GM12891 (cell line): ENCODE data around the gene SNAPC5.

Experiments
- POLR2A ChIP-seq: IDR thresholded peaks from 2 replicates; pipeline ENCODE4 v1.6.1; 2011; ENCODE audit warnings: low read depth, low read length, control low read depth
- POU2F2 ChIP-seq: IDR thresholded peaks from 2 replicates; pipeline ENCODE4 v1.6.1; 2011; ENCODE audit warnings: low read depth, mild to moderate bottlenecking, control low read depth, low read length, moderate library complexity
- TAF1 ChIP-seq: IDR thresholded peaks from 2 replicates; pipeline ENCODE4 v1.6.1; 2011; ENCODE audit warnings: low read depth, low read length, control low read depth

GRCh38 chr15:66498501-66499386 lies 1.2 kb upstream of the SNAPC5 start:
- peak; percentile 64; the same call in 1 of the 2 replicates for TF ChIP-seq POLR2A
- TF ChIP-seq TAF1 = no peak
- TF ChIP-seq POU2F2 = no peak
